ENCODE measurements around the gene RPH3AL.

The RPH3AL gene

DNA sequence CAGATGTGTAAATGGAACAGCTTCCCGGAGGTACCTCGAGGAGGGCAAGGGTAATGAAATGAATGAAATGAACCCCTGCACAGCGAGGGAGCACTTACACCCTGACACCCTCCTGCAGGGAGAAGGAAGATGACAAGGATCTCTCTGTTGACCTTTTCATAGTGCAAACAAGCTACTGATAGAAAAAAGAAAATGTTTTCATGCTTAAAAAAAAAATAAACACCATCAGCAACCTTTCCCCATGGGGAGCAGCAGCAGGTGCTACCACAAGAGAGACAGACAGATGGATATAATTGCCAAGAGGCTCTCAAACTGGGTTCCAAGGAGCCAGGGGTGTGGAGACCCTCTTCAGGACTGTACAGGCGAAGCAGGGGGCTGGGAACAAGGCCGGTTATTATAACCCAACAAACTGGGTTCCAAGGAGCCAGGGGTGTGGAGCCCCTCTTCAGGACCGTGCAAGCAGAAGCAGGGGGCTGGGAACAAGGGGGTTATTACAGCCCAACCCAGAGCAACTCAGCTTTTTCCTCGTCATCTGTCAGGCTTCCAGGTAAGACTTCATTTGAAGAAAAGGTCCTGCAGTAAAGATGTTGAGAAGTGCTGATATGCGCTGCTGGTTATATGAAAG lies 718 bp upstream of the RPH3AL start:
- no peak for DNase-seq (ENCODE audit: low read depth in 2 of 2)

DNA sequence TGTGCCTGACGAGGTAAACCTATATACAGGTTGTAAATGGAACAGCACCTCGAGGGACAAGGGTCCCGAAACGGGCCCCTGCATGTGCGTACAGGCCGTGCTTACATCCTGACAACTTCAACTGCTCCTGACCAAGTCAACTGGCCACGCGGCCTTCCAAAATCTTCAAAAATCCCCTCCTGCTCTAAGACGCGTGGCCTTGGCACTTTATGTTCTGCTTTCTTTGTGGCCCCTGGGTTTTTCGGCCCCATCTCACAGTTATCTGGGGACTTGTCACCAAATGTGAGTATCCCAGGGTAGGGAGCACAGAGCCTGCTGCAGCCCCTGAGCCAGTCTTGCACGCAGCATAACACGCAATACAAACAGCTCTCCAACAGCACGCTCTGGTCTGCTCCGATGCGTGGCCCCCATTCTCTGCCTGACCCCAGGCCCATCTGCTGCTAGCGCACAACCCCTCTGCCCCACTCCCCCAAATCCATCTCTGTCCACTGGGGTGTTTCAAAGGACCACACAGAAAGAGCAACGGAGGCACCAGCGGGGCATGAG lies 659 bp downstream of the RPH3AL start:
- DNase-seq (ENCODE audit: low read depth in 2 of 2): no peak

DNA sequence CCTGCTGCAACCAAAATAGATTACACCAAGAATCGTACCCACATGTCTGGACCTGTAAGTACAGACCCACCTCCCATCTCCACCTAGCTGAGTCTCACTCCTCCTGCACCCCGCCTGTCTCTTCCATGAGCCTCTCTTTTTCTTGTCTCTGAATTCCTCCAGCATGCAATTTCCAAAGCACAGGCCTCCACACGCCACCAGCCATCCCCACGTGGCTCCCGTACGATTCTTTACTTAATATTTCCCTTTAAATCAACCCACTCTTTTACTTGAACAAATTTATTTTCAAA lies 1.2 kb downstream of the RPH3AL start:
- DNase-seq (ENCODE audit: low read depth in 2 of 2): no peak

DNA sequence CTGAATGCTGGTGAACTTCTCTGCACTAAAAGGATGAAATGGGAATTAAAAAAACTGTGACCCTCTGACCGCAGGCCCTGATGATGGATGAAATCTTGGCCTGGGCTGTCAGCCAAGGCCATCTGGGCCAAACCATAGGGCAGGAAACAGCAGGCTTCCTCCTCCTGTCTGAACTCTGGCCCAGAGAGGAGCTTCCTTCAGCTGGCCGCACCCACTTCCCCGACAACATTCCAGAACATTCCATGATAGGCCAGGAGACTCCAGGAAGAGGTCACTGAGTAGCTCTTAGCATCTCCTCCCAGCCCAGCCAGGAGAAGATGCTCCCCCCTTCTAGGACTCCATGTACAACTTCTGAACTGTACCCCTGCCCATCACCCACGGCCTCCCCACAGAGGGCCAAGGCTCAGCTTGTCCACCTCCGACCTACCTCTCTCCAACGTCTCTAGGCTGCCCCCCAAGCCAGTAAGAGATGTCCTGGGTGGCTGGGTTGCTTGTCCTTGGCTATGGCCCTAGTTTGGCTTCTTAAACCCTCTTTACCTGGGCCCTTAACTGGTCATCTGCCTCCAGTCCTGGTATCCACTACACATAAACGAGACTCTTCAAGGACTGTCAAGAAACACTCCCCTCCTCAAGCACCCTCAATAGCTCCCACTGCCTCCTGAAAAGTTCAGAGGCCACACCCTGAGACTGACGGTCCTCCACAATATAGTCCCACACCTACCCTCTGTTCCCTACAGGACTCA lies 1.7 kb downstream of the RPH3AL start:
- no peak for DNase-seq (ENCODE audit: low read depth in 2 of 2)

DNA sequence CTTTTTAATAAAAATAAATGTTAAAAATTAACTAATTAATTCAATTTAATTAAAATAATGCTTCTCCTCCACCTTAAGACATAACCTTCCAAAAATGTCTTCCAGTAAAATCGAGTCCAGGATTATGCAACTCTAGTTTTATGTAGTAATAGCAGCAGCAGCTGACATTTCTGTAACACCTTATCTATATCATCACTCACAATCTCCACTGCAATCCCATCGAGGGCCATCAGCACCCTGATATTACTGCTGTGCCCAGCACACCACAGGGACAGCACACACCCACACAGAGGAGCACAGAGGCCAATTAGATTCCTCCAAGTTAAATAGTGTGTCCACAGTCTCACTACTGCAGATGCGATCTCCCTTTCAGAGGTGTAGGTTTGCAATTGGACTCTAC lies 2.9 kb downstream of the RPH3AL start:
- DNase-seq (ENCODE audit: low read depth in 2 of 2): no peak

DNA sequence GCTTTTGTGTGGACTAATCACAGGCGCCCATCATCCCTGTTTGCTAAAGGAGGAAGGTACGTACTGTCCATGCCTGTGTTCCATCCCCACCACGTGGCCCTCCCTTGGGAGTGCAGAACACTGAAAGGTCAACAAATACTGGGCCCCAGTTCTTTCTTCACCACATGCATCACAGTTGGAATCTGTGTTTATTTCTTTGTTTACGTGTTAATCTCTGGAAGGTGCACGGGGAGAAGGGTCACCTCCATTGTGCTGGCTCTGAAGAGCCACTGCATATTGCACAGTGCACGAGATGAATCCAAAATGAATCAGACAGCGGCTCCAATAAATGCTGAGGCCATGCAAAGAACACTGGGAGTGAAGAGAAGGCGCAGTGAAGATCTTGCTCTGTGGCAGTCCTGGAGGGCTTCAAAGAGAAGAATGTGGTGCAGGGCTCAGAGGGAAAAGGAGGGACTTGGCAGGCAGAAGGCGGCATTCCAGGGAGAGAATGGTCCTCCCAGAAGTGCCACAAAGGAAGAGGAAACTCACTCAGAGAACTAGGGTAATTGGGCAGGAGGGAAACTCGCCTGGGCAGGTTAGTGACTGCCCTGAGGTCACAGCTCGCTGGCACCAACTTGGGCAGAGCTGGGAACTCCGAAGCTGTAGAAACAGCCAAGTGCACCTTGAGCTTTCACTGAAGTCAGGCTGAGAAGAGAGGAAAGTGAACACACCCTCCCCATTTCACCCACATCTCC lies 3.7 kb downstream of the RPH3AL start:
- DNase-seq (ENCODE audit: low read depth in 2 of 2): no peak

DNA sequence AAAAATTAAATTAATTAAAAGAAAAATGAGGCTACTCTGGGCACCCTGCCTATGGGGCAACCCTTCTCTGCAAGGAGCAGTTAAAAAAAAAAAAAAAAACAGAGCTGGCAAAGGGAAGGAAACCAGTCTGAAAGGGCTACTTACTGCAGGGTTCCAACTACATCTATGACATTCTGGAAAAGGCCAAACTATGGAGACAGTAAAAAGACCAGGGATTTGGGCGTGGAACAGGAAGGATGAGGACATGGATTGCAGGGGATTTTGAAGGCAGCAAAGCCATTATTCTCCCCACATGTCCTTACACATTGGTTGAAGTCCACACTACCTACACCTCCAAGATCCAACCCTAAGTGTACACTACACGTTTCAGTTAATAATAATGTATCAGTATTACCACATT lies 4.6 kb downstream of the RPH3AL start:
- DNase-seq (ENCODE audit: low read depth in 2 of 2): no peak

DNA sequence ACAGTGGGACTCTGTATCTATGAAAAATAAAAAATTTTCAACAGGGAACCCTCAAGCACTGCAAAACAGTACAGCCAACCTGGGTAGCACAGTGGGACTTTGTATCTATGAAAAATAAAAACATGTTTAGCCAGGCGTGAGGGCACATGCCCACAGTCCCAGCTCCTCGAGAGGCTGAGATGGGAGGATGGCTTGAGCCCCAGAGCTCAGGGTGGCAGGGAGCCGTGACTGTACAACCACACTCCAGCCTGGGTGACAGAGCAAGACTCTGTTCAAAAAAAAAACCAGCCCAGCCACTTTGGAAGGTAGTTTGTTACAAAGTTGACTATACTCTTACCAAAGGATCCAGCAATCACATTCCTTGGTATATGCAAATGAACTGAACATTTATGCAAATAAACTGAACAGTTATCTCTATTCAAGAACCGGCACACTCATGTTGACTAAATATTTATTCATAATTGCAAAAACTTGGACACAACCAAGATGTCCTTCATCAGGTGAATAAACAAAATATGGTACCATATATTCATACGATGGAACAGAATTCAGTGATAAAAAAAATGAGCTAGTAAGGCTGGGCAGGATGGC lies 5.2 kb downstream of the RPH3AL start:
- no peak for DNase-seq (ENCODE audit: low read depth in 2 of 2)

DNA sequence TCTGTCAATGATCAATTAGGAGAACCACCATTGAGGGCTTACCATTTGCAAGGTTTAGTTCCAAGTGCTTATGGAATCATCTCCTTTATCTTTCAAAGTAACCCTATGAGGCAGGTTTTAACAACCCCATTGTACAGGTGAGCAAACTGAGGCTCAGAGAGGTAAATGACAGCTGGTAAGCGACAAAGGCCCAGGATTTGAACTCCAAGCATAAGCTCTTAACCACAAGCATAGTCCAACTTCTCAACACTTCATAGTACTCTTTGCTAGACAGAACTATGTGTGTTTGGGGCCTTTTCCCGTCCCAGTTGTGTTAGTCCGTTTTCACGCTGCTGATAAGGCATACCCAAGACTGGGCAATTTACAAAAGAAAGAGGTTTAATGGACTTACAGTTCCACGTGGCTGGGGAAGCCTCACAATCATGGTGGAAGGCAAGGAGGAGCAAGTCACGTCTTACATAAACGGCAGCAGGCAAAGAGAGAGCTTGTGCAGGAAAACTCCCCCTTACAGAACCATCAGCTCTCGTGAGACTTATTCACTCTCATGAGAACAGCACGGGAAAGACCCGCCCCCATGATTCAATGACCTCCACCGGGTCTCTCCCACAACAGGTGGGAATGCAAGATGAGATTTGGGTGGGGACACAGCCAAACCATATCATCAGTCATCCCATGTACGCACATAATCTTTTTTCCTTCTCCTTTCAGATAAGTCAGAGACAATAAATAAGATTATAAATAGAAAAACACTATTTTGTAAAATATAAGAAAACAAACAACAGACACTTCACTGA lies 6.4 kb downstream of the RPH3AL start:
- DNase-seq (ENCODE audit: low read depth in 2 of 2): no peak

DNA sequence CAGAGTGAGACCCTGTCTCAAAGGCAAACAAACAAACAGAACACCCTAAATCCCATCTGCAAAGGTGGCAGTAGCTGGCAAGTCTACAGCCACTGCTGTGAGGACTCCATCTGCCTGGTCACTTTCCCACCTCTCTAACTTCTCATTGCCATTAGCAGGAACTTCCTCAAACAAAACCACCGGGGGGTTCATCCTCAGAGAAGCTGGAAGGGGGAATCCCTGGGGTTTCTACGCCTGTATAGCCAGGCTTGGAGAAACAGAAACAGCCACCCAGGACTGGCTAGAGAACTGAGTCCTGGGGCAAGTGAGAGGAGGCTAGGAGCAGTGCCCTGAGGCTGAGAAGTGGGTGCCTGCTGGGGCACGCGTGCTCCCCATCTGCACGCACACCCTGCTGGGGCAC lies 7.3 kb downstream of the RPH3AL start:
- DNase-seq (ENCODE audit: low read depth in 2 of 2): no peak

DNA sequence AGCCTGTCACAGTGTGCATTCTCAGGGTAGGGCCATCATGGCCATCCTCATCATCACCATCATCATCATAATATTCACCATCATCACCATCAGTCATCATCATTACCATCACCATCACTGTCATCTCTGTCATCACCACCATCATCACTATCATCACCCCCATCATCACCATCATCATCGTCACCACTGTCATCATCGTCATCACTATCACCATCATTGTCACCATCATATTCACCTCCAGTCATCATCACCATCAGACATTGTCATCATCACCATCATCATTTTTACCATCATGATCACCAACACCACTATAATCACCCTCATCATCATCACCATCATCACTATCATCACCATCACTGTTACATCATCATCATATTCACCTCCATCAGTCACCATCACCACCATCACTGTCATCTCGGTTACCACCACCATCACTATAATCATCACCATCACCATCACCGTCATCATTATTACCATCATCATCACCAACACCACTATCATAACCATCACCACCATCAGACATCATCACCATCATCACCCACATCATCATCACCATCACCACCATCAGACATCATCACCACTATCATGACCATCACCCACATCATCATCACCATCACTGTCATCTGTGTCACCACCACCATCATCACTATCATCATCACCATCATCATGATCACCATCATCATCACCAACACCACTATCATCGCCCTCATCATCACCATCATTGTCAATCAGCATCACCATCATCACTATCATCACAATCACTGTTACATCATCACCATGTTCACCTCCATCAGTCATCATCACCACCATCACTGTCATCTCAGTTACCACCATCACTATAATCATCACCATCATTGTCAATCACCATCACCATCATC lies 8.5 kb downstream of the RPH3AL start:
- no peak for DNase-seq (ENCODE audit: low read depth in 2 of 2)

DNA sequence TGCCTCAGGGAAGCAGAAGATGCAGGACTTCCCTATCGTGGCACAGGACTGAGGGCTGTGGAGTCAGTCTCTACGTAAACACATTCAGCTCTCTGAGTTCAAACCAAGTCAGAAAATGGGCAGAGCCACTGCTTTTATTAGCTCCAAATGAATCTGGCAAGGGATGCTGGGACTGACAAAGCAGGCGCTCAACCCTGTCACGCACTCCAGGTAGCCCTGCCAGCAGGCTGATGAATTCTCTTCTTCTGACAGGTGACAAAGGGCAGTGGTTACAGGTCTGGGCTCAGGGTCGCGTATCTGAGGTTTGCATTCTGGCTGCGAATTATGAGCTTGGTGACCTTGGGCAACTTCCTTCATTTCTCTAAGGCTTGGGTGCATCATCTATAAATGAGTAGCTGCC lies 9.4 kb downstream of the RPH3AL start:
- DNase-seq (ENCODE audit: low read depth in 2 of 2): no peak

DNA sequence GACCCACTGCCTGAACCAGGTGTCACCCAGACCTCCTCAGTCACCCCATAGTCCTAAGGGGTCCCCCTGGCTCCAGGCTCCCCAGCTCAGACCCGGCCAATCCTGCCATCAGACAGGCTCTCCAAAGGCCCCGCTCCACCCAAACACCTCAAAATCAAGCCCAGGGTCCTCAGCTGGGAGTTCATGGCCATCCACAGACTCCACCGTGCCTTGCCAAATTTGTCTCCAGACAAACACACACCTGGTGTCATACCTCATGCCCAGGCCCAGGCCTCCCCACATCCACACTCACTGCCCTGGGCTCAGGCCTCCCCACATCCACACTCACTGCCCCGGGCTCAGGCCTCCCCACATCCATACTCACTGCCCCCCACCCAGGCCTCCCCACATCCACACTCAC lies 12.5 kb downstream of the RPH3AL start:
- no peak for DNase-seq (ENCODE audit: low read depth in 2 of 2)

DNA sequence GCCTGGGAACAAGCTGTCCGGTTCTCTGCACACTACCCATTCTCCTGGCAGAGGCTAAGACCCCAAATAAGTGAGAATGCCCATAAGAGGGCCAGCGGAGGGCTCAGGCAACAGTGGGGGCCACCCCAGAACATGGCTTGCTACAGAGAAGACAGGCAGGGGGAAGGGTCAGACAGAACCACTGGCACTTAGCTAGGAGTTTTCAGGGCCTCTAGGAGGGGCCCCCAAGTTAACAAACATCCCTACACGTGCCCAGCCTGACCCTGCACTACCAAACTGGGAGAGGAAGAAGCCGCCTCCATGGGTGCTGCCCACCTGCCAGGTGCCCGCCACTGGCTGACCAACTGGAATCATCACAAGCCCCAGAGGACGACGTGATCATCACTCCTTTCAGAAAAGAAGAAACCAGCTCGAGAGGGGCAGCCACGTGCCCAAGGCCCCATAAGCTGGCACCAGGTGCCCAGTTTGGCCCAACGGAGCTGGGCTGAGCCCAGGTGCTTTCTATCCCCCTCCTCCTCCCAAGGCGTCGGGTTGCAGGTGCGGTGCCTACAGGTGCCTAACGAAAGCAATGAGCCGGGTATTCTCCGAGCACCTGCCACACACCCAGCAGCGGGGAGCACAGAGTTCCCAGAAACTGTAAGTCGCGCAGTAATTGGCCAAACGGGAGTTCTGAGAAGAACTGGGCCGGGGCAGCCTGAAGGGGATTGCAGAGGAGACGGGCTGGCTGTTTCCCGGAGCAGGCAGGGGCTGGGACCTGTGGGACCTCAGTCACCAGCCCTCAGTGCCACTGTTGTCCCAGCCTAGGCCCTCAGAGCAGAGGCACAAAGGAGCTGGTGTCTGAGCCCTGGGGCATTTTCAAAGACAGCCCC lies 13.2 kb downstream of the RPH3AL start:
- no peak for DNase-seq (ENCODE audit: low read depth in 2 of 2)

DNA sequence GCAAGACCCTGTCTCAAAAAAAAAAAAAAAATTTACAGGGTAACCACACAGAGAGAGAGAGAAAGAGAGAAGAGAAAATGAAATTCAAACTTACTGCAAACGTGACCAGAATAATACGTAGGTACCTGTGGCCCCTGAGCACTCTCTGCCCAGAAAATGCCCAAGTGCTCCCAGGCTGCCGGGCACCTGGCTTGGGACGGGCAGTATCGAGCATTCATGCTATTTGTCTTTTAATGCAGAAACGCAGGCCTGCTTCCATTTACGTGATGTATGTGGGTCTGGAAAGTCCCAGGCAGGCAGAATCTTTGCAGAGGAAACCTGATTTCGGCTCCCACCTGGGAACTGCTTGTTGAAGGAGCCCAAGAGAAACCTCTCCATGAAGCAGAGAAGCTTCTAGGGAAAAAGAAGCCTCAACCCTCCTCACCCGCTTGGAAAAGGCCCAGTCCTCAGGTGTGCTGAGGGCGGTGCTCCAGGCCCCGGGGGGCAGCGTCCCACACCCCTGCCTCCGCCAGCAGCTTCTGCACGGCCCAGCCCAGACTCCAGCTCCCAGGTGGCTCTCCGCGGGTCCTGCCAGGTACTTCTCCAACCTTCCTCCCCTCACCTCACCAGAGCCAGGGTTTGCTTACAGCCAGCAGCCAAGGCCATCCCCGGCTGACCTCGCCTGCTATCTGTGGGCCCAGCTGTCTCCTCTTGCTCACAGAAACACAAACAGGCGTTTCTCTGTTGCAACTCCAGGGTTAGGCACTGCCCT lies 14.0 kb downstream of the RPH3AL start:
- no peak for DNase-seq (ENCODE audit: low read depth in 2 of 2)

DNA sequence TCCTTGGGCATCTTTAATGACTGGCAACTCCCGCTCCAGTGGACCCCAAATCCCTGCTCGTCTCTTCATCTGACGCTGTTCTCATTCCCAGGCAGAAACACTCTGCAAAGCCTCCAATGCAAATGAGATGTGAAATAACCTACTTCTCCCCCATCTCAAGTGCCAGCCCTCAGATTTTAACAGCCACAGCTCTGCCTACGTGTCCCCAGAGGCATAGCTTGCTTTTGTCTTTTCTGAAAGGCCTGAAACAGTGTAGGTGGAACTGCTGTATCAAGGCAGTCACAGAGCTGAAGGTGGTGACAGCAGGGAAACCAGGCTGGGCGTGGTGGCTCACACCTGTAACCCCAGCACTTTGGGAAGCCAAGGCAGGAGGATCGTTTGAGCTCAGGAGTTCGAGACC lies 14.7 kb downstream of the RPH3AL start:
- no peak for DNase-seq (ENCODE audit: low read depth in 2 of 2)

DNA sequence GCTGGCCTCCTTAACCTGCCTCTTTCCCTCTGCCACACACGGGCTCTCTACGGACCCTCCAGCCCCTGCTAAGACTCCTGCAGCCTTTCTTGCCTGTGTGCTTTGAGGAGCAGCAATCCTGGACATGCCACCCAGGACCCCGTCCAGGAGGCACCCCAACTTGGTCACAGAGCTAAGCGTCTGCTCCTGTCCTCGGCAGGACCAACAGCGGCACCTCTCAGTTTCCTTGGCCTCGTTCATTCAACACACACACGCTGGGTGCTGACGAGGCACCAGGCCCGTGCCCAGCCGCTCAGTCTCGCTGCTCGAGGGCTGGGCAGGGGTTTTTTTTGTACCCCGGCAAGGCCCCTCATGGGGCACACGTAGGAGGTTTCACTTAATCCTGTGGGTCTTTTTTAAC lies 15.2 kb downstream of the RPH3AL start:
- no peak for DNase-seq (ENCODE audit: low read depth in 2 of 2)

DNA sequence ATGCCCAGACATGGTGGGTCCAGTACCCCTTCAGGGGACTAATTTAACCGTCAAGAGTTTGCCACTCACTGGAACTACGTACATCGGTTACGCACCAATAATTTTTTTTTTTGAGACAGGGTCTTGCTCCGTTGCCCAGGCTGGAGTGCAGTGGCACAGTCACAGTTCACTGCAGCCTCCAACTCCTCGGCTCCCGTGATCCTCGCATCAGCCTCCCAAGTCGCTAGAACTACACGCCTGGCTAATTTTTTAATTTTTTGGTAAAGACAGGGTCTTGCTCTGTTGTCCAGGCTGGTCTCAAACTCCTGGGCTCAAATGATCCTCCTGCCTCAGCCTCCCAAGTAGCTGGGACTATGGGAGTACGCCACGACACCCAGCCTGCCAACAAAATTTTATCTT lies 15.6 kb downstream of the RPH3AL start:
- DNase-seq (ENCODE audit: low read depth in 2 of 2): no peak
